ENCODE measurements around the gene CAMK1D.

DNA sequence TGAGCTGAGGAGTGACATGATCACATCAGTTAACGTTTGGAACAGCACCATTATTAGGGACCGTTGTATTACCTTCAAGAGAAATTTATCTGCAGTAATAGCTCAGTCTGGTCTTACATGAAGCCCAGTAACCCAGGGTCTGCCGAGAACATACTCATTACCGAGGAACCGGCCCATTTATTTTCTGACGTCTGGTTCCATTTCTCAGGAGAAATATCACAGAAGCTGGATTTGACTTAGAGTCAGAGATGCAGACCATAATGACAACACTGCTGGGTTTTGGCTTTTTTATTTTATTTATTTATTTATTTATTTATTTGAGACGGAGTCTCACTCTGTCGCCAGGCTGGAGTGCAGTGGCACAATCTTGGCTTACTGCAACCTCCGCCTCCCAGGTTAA lies 489.0 kb downstream of the CAMK1D start:
- TF ChIP-seq POLR2AphosphoS5 (IDR thresholded peaks at IDR 0.05) = no peak
- TF ChIP-seq, protein P1, sequence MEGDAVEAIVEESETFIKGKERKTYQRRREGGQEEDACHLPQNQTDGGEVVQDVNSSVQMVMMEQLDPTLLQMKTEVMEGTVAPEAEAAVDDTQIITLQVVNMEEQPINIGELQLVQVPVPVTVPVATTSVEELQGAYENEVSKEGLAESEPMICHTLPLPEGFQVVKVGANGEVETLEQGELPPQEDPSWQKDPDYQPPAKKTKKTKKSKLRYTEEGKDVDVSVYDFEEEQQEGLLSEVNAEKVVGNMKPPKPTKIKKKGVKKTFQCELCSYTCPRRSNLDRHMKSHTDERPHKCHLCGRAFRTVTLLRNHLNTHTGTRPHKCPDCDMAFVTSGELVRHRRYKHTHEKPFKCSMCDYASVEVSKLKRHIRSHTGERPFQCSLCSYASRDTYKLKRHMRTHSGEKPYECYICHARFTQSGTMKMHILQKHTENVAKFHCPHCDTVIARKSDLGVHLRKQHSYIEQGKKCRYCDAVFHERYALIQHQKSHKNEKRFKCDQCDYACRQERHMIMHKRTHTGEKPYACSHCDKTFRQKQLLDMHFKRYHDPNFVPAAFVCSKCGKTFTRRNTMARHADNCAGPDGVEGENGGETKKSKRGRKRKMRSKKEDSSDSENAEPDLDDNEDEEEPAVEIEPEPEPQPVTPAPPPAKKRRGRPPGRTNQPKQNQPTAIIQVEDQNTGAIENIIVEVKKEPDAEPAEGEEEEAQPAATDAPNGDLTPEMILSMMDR (IDR thresholded peaks at IDR 0.05) = no peak

All from breast epithelium (tissue), 3 donors.